Thyroid gland (tissue), 4 donors: Measurements from ENCODE around the gene UNC119.

Source experiments
- CTCF ChIP-seq, 6 experiments: fragments of 200-600 bp in 3 of 6; fragments of 450-650 bp in 3 of 6; sonication (generic) in 3 of 6; IDR thresholded peaks; one replicate each; pipeline ENCODE4 v1.5.1; 2016 to 2019; ENCODE audit warnings: antibody characterized with exemption in 6 of 6, mild to moderate bottlenecking in 2 of 6, inconsistent platforms in 1 of 6, moderate library complexity in 1 of 6
- POLR2A ChIP-seq, 2 donors: fragments of 450-650 bp; IDR thresholded peaks; one replicate each; pipeline ENCODE4 v1.6.1; 2017; ENCODE audit warnings: antibody characterized with exemption in 2 of 2, mild to moderate bottlenecking in 2 of 2, moderate library complexity in 1 of 2

DNA sequence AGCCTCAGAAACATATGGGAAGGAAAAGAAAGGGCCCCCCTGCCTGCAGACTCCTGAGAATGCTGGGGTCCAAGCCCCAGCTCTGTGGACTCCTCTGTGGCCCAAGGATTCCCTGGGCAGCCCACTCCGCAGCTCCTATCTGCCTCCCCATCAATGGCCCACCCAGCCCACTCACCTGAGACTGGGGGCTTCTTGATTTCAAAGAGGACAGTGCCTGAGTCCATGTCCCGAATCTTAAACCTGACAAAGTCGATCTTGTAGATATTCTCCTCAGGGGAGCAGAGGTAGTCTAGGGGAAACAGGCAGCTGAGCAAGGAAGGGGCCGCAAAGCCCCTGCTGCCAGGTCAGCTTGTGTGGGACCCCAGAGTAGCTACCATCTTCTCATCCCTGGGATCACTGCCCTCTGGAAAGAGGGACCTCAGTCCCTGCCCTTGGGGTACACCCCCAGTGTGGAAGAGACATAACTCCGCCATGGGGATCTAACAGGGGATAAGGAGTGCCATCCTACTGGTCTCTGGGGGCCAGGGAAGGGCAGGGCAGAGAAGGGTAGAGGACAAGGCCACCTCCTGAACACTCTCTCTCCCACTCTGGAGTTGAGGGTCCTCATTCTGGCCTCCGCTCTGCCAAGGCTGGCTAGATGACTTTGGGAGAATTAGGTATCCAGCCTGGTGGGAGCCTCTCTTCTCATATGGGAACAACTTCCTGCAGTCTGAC lies 3.9 kb downstream of the UNC119 start:
- TF ChIP-seq CTCF (IDR thresholded peaks at IDR 0.05), result peak in 1 of 6 experiments; percentile 12
- TF ChIP-seq POLR2A (IDR thresholded peaks at IDR 0.05), result no peak
